Natural killer cell (primary cell): ENCODE measurements around the gene NCOA3. TPM values are rescaled to one million over a fixed set of nuclear protein-coding genes. Genes with fewer than 3 reads are reported as not detected.
A peak's percentile ranks its signal among the peaks of the same experiment; 100 is the strongest.

Experiments used
- ATAC-seq, 3 donors: fragments of 150-1000 bp in 2 of 3; fragments of 200-7000 bp in 1 of 3; cut with Tn5 transposase; 1 replicate in 1 of 3; 2 replicates in 2 of 3; pipeline ENCODE4 v1.10.0; 2021; ENCODE audit warnings: mild to moderate bottlenecking in 2 of 3, moderate library complexity in 2 of 3
- DNase-seq, 2 donors: peaks; one replicate each; pipeline versions ENCODE4 v3.0.0 to v3.0.0-alpha.2; 2013 to 2021; ENCODE audit warnings: mixed read lengths in 1 of 2
- H3K27ac ChIP-seq: one replicate; pipeline ENCODE4 v1.5.1; 2013; ENCODE audit warnings: mild to moderate bottlenecking, low read length
- H3K27me3 ChIP-seq: one replicate; pipeline ENCODE4 v1.6.1; 2013; ENCODE audit warnings: low read length; ENCODE audit not compliant: control insufficient read depth, insufficient read depth
- H3K36me3 ChIP-seq: one replicate; pipeline ENCODE4 v1.6.1; 2013; ENCODE audit warnings: low read length; ENCODE audit not compliant: control insufficient read depth, insufficient read depth
- H3K4me1 ChIP-seq: one replicate; pipeline ENCODE4 v1.6.1; 2013; ENCODE audit warnings: low read length; ENCODE audit not compliant: control insufficient read depth, insufficient read depth
- H3K4me3 ChIP-seq: one replicate; pipeline ENCODE4 v1.5.1; 2013; ENCODE audit warnings: low read length
- H3K9me3 ChIP-seq: one replicate; pipeline ENCODE4 v1.6.1; 2013; ENCODE audit warnings: low read length; ENCODE audit not compliant: control insufficient read depth, insufficient read depth
- H3K27ac Mint-ChIP-seq, 2 donors: one replicate each; pipeline ENCODE4 v1.8.0; 2022; ENCODE audit warnings: mild to moderate bottlenecking in 2 of 2, mixed read lengths in 2 of 2, moderate library complexity in 1 of 2
- H3K27me3 Mint-ChIP-seq, 2 donors: one replicate each; pipeline ENCODE4 v1.8.0; 2022; ENCODE audit warnings: low read depth in 2 of 2, mixed read lengths in 2 of 2
- H3K36me3 Mint-ChIP-seq: one replicate; pipeline ENCODE4 v1.8.0; 2022; ENCODE audit warnings: mixed read lengths
- H3K4me1 Mint-ChIP-seq, 2 donors: one replicate each; pipeline ENCODE4 v1.8.0; 2022; ENCODE audit warnings: mixed read lengths in 2 of 2
- H3K4me3 Mint-ChIP-seq: one replicate; pipeline ENCODE4 v1.8.0; 2022; ENCODE audit warnings: mild to moderate bottlenecking, moderate library complexity, mixed read lengths
- H3K9me3 Mint-ChIP-seq, 2 donors: one replicate each; pipeline ENCODE4 v1.8.0; 2022; ENCODE audit warnings: mixed read lengths in 2 of 2
- CTCF ChIP-seq: fragments of 200-600 bp; IDR thresholded peaks from one replicate; pipeline ENCODE4 v1.8.0; 2022; ENCODE audit warnings: antibody characterized with exemption
- WGBS: methylation state at CpG from one replicate; pipeline ENCODE4 v1.1.7; 2013; ENCODE audit warnings: missing lambda C conversion rate; ENCODE audit not compliant: insufficient coverage; 5-methylcytosine and 5-hydroxymethylcytosine counted together
- intact Hi-C: fragments of 100-400 bp; cut with micrococcal nuclease; formaldehyde crosslinking; loops from one replicate; pipeline ENCODE4 v1.14.2; 2022
- total RNA-seq, 4 donors: library from RNA; stranded (reverse); fragments of 120-200 nt in 1 of 4; gene quantifications; one replicate each; pipeline versions ENCODE4 v1.2.3 to v1.2.4, GENCODE V29; 2013 to 2022

NCOA3 gene
- total RNA-seq, 3 donors from 2014 or later (not counting 1 experiment from before 2014, with no cell fraction given), result 44.3 to 63.3 (median 57.8) TPM

- Histone ChIP-seq H3K9me3 (no peaks in the 10 kb centered on the region), H3K36me3 (peaks cover 2% of the 10 kb centered on the region), H3K27me3 (no peaks in the 10 kb centered on the region), H3K4me3 (no peak overlapping the region), H3K27ac (no peak overlapping the region), H3K4me1 (peaks cover 20% of the 10 kb centered on the region)
- Mint-ChIP-seq H3K9me3 (no peaks in the 10 kb centered on the region), H3K27me3 (no peaks in the 10 kb centered on the region), H3K4me3 (no peak overlapping the region), H3K4me1 (peaks cover 39 to 45% of the 10 kb centered on the region in 2 donors), H3K36me3 (no peaks in the 10 kb centered on the region), H3K27ac (peak overlapping the region; percentile 26 to 56)
- DNase-seq, result no peak
- no peak for TF ChIP-seq CTCF
- intact Hi-C loops, result loop anchor here (10.0 kb wide), 1 partner anchor 154 kb away; the partner anchor contains the start of gene ZMYND8
- peak in 1 of 3 donors; percentile 50 for ATAC-seq
- 65% methylated on average over 6 of the region's 6 CpGs for WGBS
Measured at GRCh38 chr20:47509104-47509661, 7.5 kb downstream of the NCOA3 start.

GRCh38 chr20:47509685-47510084 lies 8.0 kb downstream of the NCOA3 start:
- Histone ChIP-seq H3K9me3 (no peaks in the 10 kb centered on the region), H3K27me3 (no peaks in the 10 kb centered on the region), H3K4me3 (no peak overlapping the region), H3K27ac (no peak overlapping the region), H3K36me3 (peaks cover 2% of the 10 kb centered on the region), H3K4me1 (peaks cover 16% of the 10 kb centered on the region)
- intact Hi-C loops, result loop anchor here (10.0 kb wide), 1 partner anchor 155 kb away; the partner anchor contains the start of gene ZMYND8
- ATAC-seq (no peak), DNase-seq (no peak)
- no peaks in the 10 kb centered on the region for H3K36me3 Mint-ChIP-seq
- H3K27ac Mint-ChIP-seq, result peak overlapping the region; percentile 26 to 56
- no peak overlapping the region for H3K4me3 Mint-ChIP-seq
- H3K4me1 Mint-ChIP-seq, result peaks cover 39 to 45% of the 10 kb centered on the region in 2 donors
- no CpG with 5 or more reads among the region's 1 CpG for WGBS
- no peaks in the 10 kb centered on the region for H3K9me3 Mint-ChIP-seq
- H3K27me3 Mint-ChIP-seq, result no peaks in the 10 kb centered on the region
- no peak for TF ChIP-seq CTCF

- DNase-seq (no peak), ATAC-seq (no peak)
- H3K27me3 Mint-ChIP-seq, result no peaks in the 10 kb centered on the region
- H3K4me1 Mint-ChIP-seq, result peaks cover 12 to 33% of the 10 kb centered on the region in 2 donors
- H3K4me1 ChIP-seq, result peaks cover 3% of the 10 kb centered on the region
- no peak for TF ChIP-seq CTCF
- no peak overlapping the region for H3K4me3 ChIP-seq
- intact Hi-C loops, result no loop called here
- H3K9me3 ChIP-seq, result peaks cover 8% of the 10 kb centered on the region
- no peak overlapping the region for H3K27ac ChIP-seq
- H3K36me3 Mint-ChIP-seq, result peaks cover under 1% of the 10 kb centered on the region
- peak overlapping the region; percentile 0 to 48 for H3K27ac Mint-ChIP-seq
- 91% methylated on average over 1 of the region's 1 CpG for WGBS
- H3K4me3 Mint-ChIP-seq, result no peak overlapping the region
- H3K27me3 ChIP-seq, result no peaks in the 10 kb centered on the region
- no peaks in the 10 kb centered on the region for H3K36me3 ChIP-seq
- no peaks in the 10 kb centered on the region for H3K9me3 Mint-ChIP-seq
Measured at GRCh38 chr20:47515843-47516242, 14.2 kb downstream of the NCOA3 start.
